Lung (tissue), 12 donors: Measurements from ENCODE around the gene PAPPA2. TPM values are rescaled to one million over a fixed set of nuclear protein-coding genes. Genes with fewer than 3 reads are reported as not detected.

ENCODE experiments used
- ATAC-seq: fragments of 200-7000 bp; cut with Tn5 transposase; one replicate; pipeline ENCODE4 v1.9.1; 2020; ENCODE audit warnings: moderate number of reproducible peaks; ENCODE audit not compliant: insufficient read depth, low FRiP score
- DNase-seq, 3 donors: peaks; one replicate each; pipeline ENCODE4 v3.0.0-alpha.2; 2013 to 2017
- H3K27ac ChIP-seq, 2 donors: one replicate each; pipeline ENCODE4 v1.5.1; 2013; ENCODE audit warnings: mild to moderate bottlenecking in 2 of 2, moderate library complexity in 2 of 2, control low read depth in 1 of 2, inconsistent platforms in 1 of 2, low read depth in 1 of 2, low read length in 1 of 2
- H3K27me3 ChIP-seq, 3 donors: one replicate each; pipeline ENCODE4 v1.5.1; 2013; ENCODE audit warnings: low read length in 2 of 3; ENCODE audit not compliant: control insufficient read depth in 3 of 3, insufficient read depth in 3 of 3
- H3K36me3 ChIP-seq, 4 donors: one replicate each; pipeline ENCODE4 v1.5.1; 2013; ENCODE audit warnings: low read length in 4 of 4, mild to moderate bottlenecking in 1 of 4, moderate library complexity in 1 of 4; ENCODE audit not compliant: control insufficient read depth in 4 of 4, insufficient read depth in 4 of 4
- H3K4me1 ChIP-seq, 5 donors: one replicate each; pipeline ENCODE4 v1.5.1; 2013; ENCODE audit warnings: low read length in 5 of 5, mild to moderate bottlenecking in 2 of 5, moderate library complexity in 1 of 5; ENCODE audit not compliant: control insufficient read depth in 5 of 5, insufficient read depth in 5 of 5
- H3K4me3 ChIP-seq: one replicate; pipeline ENCODE4 v1.5.1; 2013; ENCODE audit warnings: mild to moderate bottlenecking, control low read depth, moderate library complexity
- H3K9ac ChIP-seq, 2 donors: one replicate each; pipeline ENCODE4 v1.5.1; 2013; ENCODE audit warnings: low read length in 2 of 2, control low read depth in 1 of 2; ENCODE audit not compliant: insufficient read depth in 1 of 2
- H3K9me3 ChIP-seq, 4 donors: one replicate each; pipeline ENCODE4 v1.5.1; 2013; ENCODE audit warnings: low read length in 3 of 4, mild to moderate bottlenecking in 1 of 4, moderate library complexity in 1 of 4; ENCODE audit not compliant: control insufficient read depth in 4 of 4, insufficient read depth in 3 of 4
- CTCF ChIP-seq: IDR thresholded peaks from 2 replicates; pipeline ENCODE4 v1.5.1; 2012; ENCODE audit warnings: mild to moderate bottlenecking; ENCODE audit errors: control extremely low read depth, extremely low read depth
- WGBS, 2 donors: extraction: QIAGEN DNeasy Blood & Tissue Kit; methylation state at CpG; one replicate each; pipeline ENCODE4 v1.1.7; 2013; 5-methylcytosine and 5-hydroxymethylcytosine counted together
- polyA plus RNA-seq, 2 donors: library from polyadenylated mRNA; stranded (reverse); fragments of 200-250 nt; gene quantifications; one replicate each; pipeline ENCODE4 v1.2.1, GENCODE V29; 2013
- total RNA-seq, 2 donors: library from RNA; depleted of rRNA in 1 of 2; stranded (reverse); fragments of >200 nt in 1 of 2; gene quantifications; one replicate each; pipeline ENCODE4 v1.2.1, GENCODE V29; 2014 to 2021
- donor health status: control.
- donor health status: control.
- donor health status: Bipolar disorder and iron deficiency.
- donor health status: healthy.
- donor health status: DM: yes; HTN: yes; CAD: no.

The PAPPA2 gene
- total and polyA plus RNA-seq, 4 donors = 0.02 to 0.55 (median 0.32) TPM

GRCh38 chr1:176849281-176849680 lies 386.3 kb downstream of the PAPPA2 start:
- Histone ChIP-seq H3K4me3 (no peak overlapping the region), H3K27me3 (peaks cover 0 to 3% (median 0%) of the 10 kb centered on the region in 3 donors), H3K27ac (no peak overlapping the region), H3K9me3 (peaks cover 0 to 2% (median 0%) of the 10 kb centered on the region in 4 donors), H3K4me1 (peaks cover 0 to 6% (median 0%) of the 10 kb centered on the region in 5 donors), H3K36me3 (no peaks in the 10 kb centered on the region), H3K9ac (no peak overlapping the region)
- DNase-seq (no peak), ATAC-seq (no peak)
- no peak for TF ChIP-seq CTCF
- 65 to 97% methylated on average over 3 of the region's 3 CpGs for WGBS, 2 donors

- no peaks in the 10 kb centered on the region for H3K36me3 ChIP-seq
- DNase-seq (no peak), ATAC-seq (no peak)
- no peak overlapping the region for H3K9ac ChIP-seq
- H3K4me1 ChIP-seq = peaks cover 0 to 6% (median 3%) of the 10 kb centered on the region in 5 donors
- TF ChIP-seq CTCF = no peak
- 59 to 80% methylated on average over 4 of the region's 4 CpGs for WGBS, 2 donors
- peaks cover 0 to 2% (median 0%) of the 10 kb centered on the region in 4 donors for H3K9me3 ChIP-seq
- H3K4me3 ChIP-seq = no peak overlapping the region
- H3K27ac ChIP-seq = no peak overlapping the region
- H3K27me3 ChIP-seq = peaks cover 0 to 3% (median 0%) of the 10 kb centered on the region in 3 donors
Observed at GRCh38 chr1:176850871-176851270, 387.9 kb downstream of the PAPPA2 start.

GRCh38 chr1:176852124-176852523 lies 389.1 kb downstream of the PAPPA2 start:
- ATAC-seq (no peak), DNase-seq (no peak)
- peaks cover 0 to 6% (median 3%) of the 10 kb centered on the region in 5 donors for H3K4me1 ChIP-seq
- WGBS, 2 donors = 88 to 89% methylated on average over 3 of the region's 3 CpGs
- no peaks in the 10 kb centered on the region for H3K36me3 ChIP-seq
- TF ChIP-seq CTCF = no peak
- H3K9me3 ChIP-seq = peaks cover 0 to 2% (median 0%) of the 10 kb centered on the region in 4 donors
- H3K27me3 ChIP-seq = peaks cover 0 to 3% (median 0%) of the 10 kb centered on the region in 3 donors
- no peak overlapping the region for H3K27ac ChIP-seq
- H3K4me3 ChIP-seq = no peak overlapping the region
- no peak overlapping the region for H3K9ac ChIP-seq

GRCh38 chr1:176853503-176853902 lies 390.5 kb downstream of the PAPPA2 start:
- TF ChIP-seq CTCF = no peak

More at GRCh38 chr1:176853503-176853902, 390.5 kb downstream of the PAPPA2 start:
- Histone ChIP-seq H3K36me3 (no peaks in the 10 kb centered on the region), H3K4me3 (no peak overlapping the region), H3K9ac (no peak overlapping the region), H3K27me3 (peaks cover 0 to 3% (median 0%) of the 10 kb centered on the region in 3 donors), H3K9me3 (peaks cover 0 to 2% (median 0%) of the 10 kb centered on the region in 4 donors), H3K27ac (no peak overlapping the region), H3K4me1 (peaks cover 0 to 6% (median 3%) of the 10 kb centered on the region in 5 donors)
- DNase-seq (no peak), ATAC-seq (no peak)
- WGBS, 2 donors = 68 to 75% methylated on average over 3 of the region's 3 CpGs
